HUES48 (cell line): ENCODE results near the gene NDUFA9.

ENCODE experiments used
- H3K27ac ChIP-seq: one replicate; pipeline ENCODE4 v1.7.0; 2013; ENCODE audit warnings: low read depth, low read length, inconsistent platforms
- H3K27me3 ChIP-seq: 2 replicates; pipeline ENCODE4 v1.6.1; 2013; ENCODE audit warnings: mild to moderate bottlenecking, low read length; ENCODE audit not compliant: control insufficient read depth, insufficient read depth
- H3K36me3 ChIP-seq: 2 replicates; pipeline ENCODE4 v1.6.1; 2013; ENCODE audit warnings: low read length; ENCODE audit not compliant: control insufficient read depth, insufficient read depth
- H3K4me1 ChIP-seq: 2 replicates; pipeline ENCODE4 v1.6.1; 2013; ENCODE audit warnings: mild to moderate bottlenecking, low read length; ENCODE audit not compliant: control insufficient read depth, insufficient read depth
- H3K4me3 ChIP-seq: 2 replicates; pipeline ENCODE4 v1.5.1; 2013; ENCODE audit warnings: mild to moderate bottlenecking, low read depth, low read length
- H3K9ac ChIP-seq: 2 replicates; pipeline ENCODE4 v1.6.1; 2013; ENCODE audit warnings: mild to moderate bottlenecking, low read depth, low read length, moderate library complexity
- H3K9me3 ChIP-seq: 2 replicates; pipeline ENCODE4 v1.6.1; 2013; ENCODE audit warnings: low read length; ENCODE audit not compliant: control insufficient read depth, insufficient read depth

The NDUFA9 gene

DNA sequence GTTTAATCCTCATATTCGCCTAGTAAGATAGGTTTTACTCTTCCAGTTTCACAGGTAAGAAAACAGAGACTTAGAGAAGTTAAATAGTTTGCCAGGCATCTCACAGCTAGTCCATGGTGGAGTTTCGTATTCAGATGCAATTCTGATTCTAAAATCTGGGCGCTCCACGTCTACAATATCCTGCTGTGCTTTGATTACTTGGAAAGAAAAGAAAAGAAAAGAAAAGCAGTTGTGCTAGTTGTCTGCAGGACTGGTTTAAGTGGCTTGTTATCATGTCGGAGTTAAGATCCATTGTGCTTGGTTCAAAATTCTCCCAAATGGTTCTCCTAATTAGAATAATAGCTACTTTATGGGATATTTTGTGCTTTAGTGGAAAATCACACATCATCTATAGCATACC lies 18.7 kb upstream of the NDUFA9 start:
- peak overlapping the region; percentile 39 for H3K4me3 ChIP-seq
- H3K9me3 ChIP-seq, result 0 out of 2 replicates have a peak, but pooled peaks cover 2% of the 10 kb centered on the region
- H3K27ac ChIP-seq, result peak overlapping the region; percentile 67
- H3K27me3 ChIP-seq, result no peaks in the 10 kb centered on the region
- H3K36me3 ChIP-seq, result no peaks in the 10 kb centered on the region
- H3K4me1 ChIP-seq, result peaks cover 18% of the 10 kb centered on the region
- H3K9ac ChIP-seq, result no peak overlapping the region

- Histone ChIP-seq H3K27me3 (no peaks in the 10 kb centered on the region), H3K36me3 (no peaks in the 10 kb centered on the region), H3K27ac (no peak overlapping the region), H3K9ac (no peak overlapping the region), H3K9me3 (no peaks in the 10 kb centered on the region), H3K4me3 (no peak overlapping the region), H3K4me1 (0 out of 2 replicates have a peak, but pooled peaks cover 8% of the 10 kb centered on the region)
These were observed 5.2 kb upstream of the NDUFA9 start for GRCh38 chr12:4643747-4644146.

DNA sequence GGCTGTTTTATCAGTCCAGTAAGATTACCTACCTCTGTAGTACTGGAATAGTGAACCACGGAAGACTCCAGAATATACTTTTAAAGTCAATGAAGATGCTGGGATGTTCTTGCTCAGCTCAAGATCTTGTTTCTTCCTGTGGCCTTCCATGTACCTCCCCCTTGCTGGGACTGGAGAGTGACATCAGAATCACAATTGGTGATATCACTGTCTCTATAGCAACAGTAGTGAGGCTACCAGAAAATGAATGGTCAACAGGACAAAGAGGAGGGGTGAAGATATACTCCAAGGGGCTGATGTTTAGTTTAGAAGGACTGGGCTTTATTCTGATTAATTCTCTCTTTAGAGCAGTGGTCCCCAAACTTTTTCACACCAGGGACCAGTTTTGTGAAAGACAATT lies 3.9 kb upstream of the NDUFA9 start:
- H3K9me3 ChIP-seq, result no peaks in the 10 kb centered on the region
- H3K36me3 ChIP-seq, result no peaks in the 10 kb centered on the region
- no peak overlapping the region for H3K9ac ChIP-seq

GRCh38 chr12:4648104-4648500 lies 812 bp upstream of the NDUFA9 start:
- peak overlapping the region; percentile 98 for H3K4me3 ChIP-seq
- H3K4me1 ChIP-seq, result peaks cover 8% of the 10 kb centered on the region
- H3K9me3 ChIP-seq, result no peaks in the 10 kb centered on the region
- H3K36me3 ChIP-seq, result no peaks in the 10 kb centered on the region
- H3K27ac ChIP-seq, result peak overlapping the region; percentile 92
- no peaks in the 10 kb centered on the region for H3K27me3 ChIP-seq
- peak overlapping the region; percentile 88 for H3K9ac ChIP-seq

More for the DNA sequence above, 3.9 kb upstream of the NDUFA9 start:
- no peak overlapping the region for H3K4me3 ChIP-seq
- no peak overlapping the region for H3K27ac ChIP-seq
- H3K4me1 ChIP-seq, result 0 out of 2 replicates have a peak, but pooled peaks cover 8% of the 10 kb centered on the region
- H3K27me3 ChIP-seq, result no peaks in the 10 kb centered on the region

- Histone ChIP-seq H3K4me1 (peaks cover 11% of the 10 kb centered on the region), H3K27me3 (no peaks in the 10 kb centered on the region), H3K9ac (peak overlapping the region; percentile 88), H3K27ac (peak overlapping the region; percentile 92), H3K36me3 (peaks cover 4% of the 10 kb centered on the region), H3K4me3 (peak overlapping the region; percentile 98), H3K9me3 (no peaks in the 10 kb centered on the region)
These were observed 396 bp downstream of the NDUFA9 start for GRCh38 chr12:4649358-4649661.

GRCh38 chr12:4653257-4653656 lies 4.3 kb downstream of the NDUFA9 start:
- Histone ChIP-seq H3K4me1 (peaks cover 3% of the 10 kb centered on the region), H3K36me3 (peaks cover 43% of the 10 kb centered on the region), H3K27ac (peak overlapping the region; percentile 29), H3K27me3 (no peaks in the 10 kb centered on the region), H3K9ac (no peak overlapping the region), H3K9me3 (no peaks in the 10 kb centered on the region), H3K4me3 (no peak overlapping the region)

DNA sequence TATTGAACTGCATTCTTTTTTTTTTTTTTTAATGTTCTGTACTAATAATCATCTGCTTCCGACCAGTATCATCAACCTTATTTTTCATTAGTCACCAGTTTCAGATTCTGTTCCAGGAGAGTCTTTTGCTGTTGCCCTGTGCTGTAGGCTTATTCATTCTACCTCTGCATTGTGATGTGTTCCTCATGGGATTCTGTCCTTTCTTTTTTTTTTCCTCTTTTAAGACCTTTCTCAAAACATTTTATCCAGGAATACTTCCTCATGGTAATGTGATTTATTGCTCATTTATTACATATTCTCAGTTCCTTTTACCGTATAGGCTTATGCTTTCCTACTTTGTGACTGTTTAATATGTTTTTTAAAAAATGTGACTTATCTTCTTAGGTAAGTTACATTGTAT lies 4.8 kb downstream of the NDUFA9 start:
- peaks cover 3% of the 10 kb centered on the region for H3K4me1 ChIP-seq
- H3K9me3 ChIP-seq, result no peaks in the 10 kb centered on the region
- no peak overlapping the region for H3K4me3 ChIP-seq
- H3K27me3 ChIP-seq, result no peaks in the 10 kb centered on the region
- H3K27ac ChIP-seq, result no peak overlapping the region
- H3K36me3 ChIP-seq, result peaks cover 48% of the 10 kb centered on the region
- H3K9ac ChIP-seq, result no peak overlapping the region

- no peaks in the 10 kb centered on the region for H3K9me3 ChIP-seq
- H3K9ac ChIP-seq, result no peak overlapping the region
- no peak overlapping the region for H3K4me3 ChIP-seq
- H3K27ac ChIP-seq, result no peak overlapping the region
- H3K27me3 ChIP-seq, result no peaks in the 10 kb centered on the region
- H3K36me3 ChIP-seq, result peaks cover 93% of the 10 kb centered on the region
- H3K4me1 ChIP-seq, result no peaks in the 10 kb centered on the region
These were observed 15.1 kb downstream of the NDUFA9 start for GRCh38 chr12:4663971-4664505.

- peaks cover 93% of the 10 kb centered on the region for H3K36me3 ChIP-seq
- H3K27ac ChIP-seq, result no peak overlapping the region
- no peaks in the 10 kb centered on the region for H3K9me3 ChIP-seq
- H3K9ac ChIP-seq, result no peak overlapping the region
- H3K4me3 ChIP-seq, result no peak overlapping the region
- no peaks in the 10 kb centered on the region for H3K4me1 ChIP-seq
- H3K27me3 ChIP-seq, result no peaks in the 10 kb centered on the region
These were observed 16.3 kb downstream of the NDUFA9 start for GRCh38 chr12:4665236-4665635.

GRCh38 chr12:4679711-4680110 lies 30.8 kb downstream of the NDUFA9 start:
- H3K4me1 ChIP-seq, result no peaks in the 10 kb centered on the region
- H3K36me3 ChIP-seq, result peaks cover 43% of the 10 kb centered on the region
- H3K9me3 ChIP-seq, result no peaks in the 10 kb centered on the region
- no peaks in the 10 kb centered on the region for H3K27me3 ChIP-seq
- H3K9ac ChIP-seq, result no peak overlapping the region
- H3K27ac ChIP-seq, result no peak overlapping the region
- no peak overlapping the region for H3K4me3 ChIP-seq

DNA sequence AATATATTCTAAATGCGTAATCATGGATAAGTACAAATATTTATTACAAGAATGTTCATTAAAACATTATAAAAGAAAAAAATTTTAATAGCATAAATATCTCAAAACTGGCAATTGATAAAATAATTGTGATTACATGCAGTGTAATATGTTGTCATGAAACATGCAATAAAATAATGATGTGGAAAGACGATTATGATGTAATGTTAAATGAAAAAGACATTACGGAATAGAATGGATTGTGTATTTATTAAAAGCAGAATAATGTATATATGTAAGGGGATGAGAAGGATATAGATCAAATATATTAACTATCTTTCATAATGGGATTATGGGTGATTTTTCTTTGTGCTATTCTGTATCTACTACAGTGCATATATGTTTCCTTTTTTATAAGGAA lies 32.8 kb downstream of the NDUFA9 start:
- Histone ChIP-seq H3K4me1 (no peaks in the 10 kb centered on the region), H3K9me3 (no peaks in the 10 kb centered on the region), H3K27me3 (no peaks in the 10 kb centered on the region)

GRCh38 chr12:4685317-4685716 lies 36.4 kb downstream of the NDUFA9 start:
- Histone ChIP-seq H3K27me3 (no peaks in the 10 kb centered on the region), H3K27ac (no peak overlapping the region), H3K9ac (no peak overlapping the region), H3K9me3 (no peaks in the 10 kb centered on the region), H3K4me1 (no peaks in the 10 kb centered on the region), H3K4me3 (no peak overlapping the region), H3K36me3 (peaks cover 85% of the 10 kb centered on the region)

More for the DNA sequence above, 32.8 kb downstream of the NDUFA9 start:
- Histone ChIP-seq H3K27ac (no peak overlapping the region), H3K4me3 (no peak overlapping the region), H3K9ac (no peak overlapping the region), H3K36me3 (peaks cover 62% of the 10 kb centered on the region)
